HEK293T (cell line): ENCODE measurements around the gene RAB7B.
"Not testable (repeated sequence)": the region's sequence is repeated elsewhere in the genome, so short reads cannot be mapped to it uniquely, and the experiment has no call there.

Experiments
- ARNT ChIP-seq: fragments of 450-650 bp; IDR thresholded peaks from 2 replicates; pipeline ENCODE4 v1.6.1; 2017; ENCODE audit warnings: mild to moderate bottlenecking
- CTBP1 ChIP-seq: fragments of 450-650 bp; IDR thresholded peaks from 2 replicates; pipeline ENCODE4 v1.6.1; 2016; ENCODE audit warnings: borderline replicate concordance
- ELF4 ChIP-seq: fragments of 450-650 bp; IDR thresholded peaks from 2 replicates; pipeline ENCODE4 v1.6.1; 2017; ENCODE audit warnings: antibody characterized with exemption
- FOXK2 ChIP-seq: fragments of 450-650 bp; IDR thresholded peaks from 2 replicates; pipeline ENCODE4 v1.6.1; 2016; ENCODE audit warnings: mild to moderate bottlenecking
- FOXM1 ChIP-seq: fragments of 450-650 bp; IDR thresholded peaks from 2 replicates; pipeline ENCODE4 v1.6.1; 2017; ENCODE audit warnings: mild to moderate bottlenecking, borderline replicate concordance
- HDGF ChIP-seq: fragments of 450-650 bp; IDR thresholded peaks from 2 replicates; pipeline ENCODE4 v1.6.1; 2017; ENCODE audit warnings: antibody characterized with exemption, borderline replicate concordance
- L3MBTL2 ChIP-seq: fragments of 450-650 bp; conservative IDR thresholded peaks from 2 replicates; pipeline ENCODE4 v1.6.1; 2016; ENCODE audit warnings: mild to moderate bottlenecking
- NFRKB ChIP-seq: fragments of 450-650 bp; IDR thresholded peaks from 2 replicates; pipeline ENCODE4 v1.6.1; 2016; ENCODE audit warnings: mild to moderate bottlenecking, moderate library complexity
- SP1 ChIP-seq: fragments of 450-650 bp; IDR thresholded peaks from 2 replicates; pipeline ENCODE4 v1.6.1; 2017
- TARDBP ChIP-seq: fragments of 450-650 bp; IDR thresholded peaks from 2 replicates; pipeline ENCODE4 v1.6.1; 2016

- TF ChIP-seq HDGF, SP1, ELF4, L3MBTL2, FOXK2, ARNT, NFRKB, CTBP1, FOXM1, TARDBP: not testable (repeated sequence)
These were observed 6.6 kb downstream of the RAB7B start for GRCh38 chr1:205996641-205997040.
